RWPE1 (cell line): ENCODE data around the gene ADRA2C.

ENCODE experiments used
- CTCF ChIA-PET: fragments of 350-600 bp; sonication (Branson Sonifier 250); formaldehyde crosslinking; extraction: SDS; loops from one replicate; lab custom pipeline; 2021; lab: Yijun Ruan, JAX
- POLR2A ChIA-PET: fragments of 400-600 bp; formaldehyde crosslinking; extraction: SDS; loops from one replicate; lab custom pipeline; 2020; ENCODE audit warnings: antibody characterized with exemption; ENCODE audit not compliant: low non-redundant PET; lab: Yijun Ruan, JAX
- DNase-seq: peaks from one replicate; pipeline ENCODE4 v3.0.0; 2012; ENCODE audit warnings: low spot score
- H3K27ac ChIP-seq: fragments of 450-650 bp; 2 replicates; pipeline ENCODE4 v1.5.1; 2017
- TF ChIP-seq, protein P1 (sequence below): fragments of 450-650 bp; conservative IDR thresholded peaks from 2 replicates; pipeline ENCODE4 v1.5.1; 2017; ENCODE audit warnings: low read depth, mild to moderate bottlenecking

ADRA2C gene

DNA sequence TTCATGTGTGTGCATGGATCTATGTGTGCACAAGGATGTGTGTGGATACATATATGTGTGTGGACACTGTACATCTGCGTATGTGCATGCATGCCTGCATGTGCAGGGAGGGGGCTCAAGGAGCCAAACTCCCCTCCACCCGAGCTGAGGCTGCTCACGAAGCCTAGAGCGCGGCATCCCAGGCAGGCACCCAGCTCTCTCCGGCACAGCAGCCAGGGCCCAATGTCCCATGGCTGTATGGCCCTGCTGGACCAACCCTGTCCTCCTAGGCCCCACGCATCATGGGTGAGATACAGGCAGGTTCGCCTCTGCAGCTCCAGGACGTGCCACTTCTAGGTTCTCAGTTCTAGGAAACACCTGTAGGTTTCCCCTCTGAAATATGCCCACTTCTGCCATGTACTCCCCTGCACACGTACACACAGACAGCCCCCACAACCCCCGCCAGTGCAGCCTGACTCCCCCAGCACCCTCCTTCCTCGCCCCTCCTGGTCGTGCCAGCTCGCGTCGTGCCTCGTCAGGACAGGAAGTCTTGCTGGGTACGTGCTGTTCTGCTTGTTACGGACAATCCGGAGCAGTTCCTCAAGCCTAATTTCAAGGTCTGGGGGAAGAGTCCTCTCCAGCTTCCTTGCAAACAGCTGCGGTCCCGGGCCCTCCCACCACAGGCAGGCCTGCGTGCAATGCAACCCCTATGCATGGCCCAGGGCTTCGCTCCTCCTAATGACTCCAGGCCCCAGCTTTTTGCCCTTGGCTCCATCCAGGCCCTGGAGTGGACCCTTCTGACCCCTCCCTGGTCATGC is 3.2 kb upstream of the ADRA2C start:
- no peak for DNase-seq
- no peak overlapping the region for H3K27ac ChIP-seq
- ChIA-PET POLR2A (no interaction called here), CTCF (no interaction called here)
- TF ChIP-seq, protein P1, sequence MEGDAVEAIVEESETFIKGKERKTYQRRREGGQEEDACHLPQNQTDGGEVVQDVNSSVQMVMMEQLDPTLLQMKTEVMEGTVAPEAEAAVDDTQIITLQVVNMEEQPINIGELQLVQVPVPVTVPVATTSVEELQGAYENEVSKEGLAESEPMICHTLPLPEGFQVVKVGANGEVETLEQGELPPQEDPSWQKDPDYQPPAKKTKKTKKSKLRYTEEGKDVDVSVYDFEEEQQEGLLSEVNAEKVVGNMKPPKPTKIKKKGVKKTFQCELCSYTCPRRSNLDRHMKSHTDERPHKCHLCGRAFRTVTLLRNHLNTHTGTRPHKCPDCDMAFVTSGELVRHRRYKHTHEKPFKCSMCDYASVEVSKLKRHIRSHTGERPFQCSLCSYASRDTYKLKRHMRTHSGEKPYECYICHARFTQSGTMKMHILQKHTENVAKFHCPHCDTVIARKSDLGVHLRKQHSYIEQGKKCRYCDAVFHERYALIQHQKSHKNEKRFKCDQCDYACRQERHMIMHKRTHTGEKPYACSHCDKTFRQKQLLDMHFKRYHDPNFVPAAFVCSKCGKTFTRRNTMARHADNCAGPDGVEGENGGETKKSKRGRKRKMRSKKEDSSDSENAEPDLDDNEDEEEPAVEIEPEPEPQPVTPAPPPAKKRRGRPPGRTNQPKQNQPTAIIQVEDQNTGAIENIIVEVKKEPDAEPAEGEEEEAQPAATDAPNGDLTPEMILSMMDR: no peak

DNA sequence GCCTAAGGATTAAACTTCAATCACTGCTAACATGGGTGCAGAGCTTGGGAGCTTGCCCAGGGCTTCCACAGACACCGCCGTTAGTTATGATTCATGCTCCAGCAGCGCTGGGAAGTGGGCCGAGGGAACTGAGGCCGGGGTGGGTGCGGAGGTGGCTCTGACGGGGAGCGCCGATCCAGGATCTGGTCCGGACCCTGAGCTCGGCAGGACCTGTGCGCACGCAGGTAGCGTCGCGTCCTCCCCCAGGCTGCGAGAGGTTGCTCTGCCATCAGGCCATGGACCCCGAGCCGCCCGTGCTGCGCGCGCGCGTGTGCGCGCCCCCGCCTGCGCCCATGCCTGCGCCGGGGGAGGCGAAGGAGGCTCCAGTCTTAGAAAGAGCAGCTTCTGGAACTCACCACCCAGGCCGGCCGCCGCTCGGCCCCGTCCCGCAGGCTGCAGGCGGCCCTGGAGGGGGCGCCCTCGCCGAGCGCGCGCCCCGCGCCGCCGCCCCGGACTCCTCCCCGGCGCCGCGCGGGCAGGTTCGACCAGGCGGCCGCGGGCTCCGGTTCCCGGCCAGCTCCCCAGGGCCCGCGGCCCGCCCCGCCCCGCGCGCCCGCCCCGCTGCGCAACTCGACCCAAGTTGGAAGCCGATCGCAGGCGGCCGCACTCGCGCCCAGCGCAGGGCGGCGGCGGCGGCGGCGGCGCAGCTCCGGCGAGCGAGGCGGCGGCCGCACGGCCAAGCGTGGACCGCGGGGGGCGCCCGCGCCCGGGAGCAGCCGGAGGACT is 732 bp upstream of the ADRA2C start:
- ChIA-PET CTCF (interaction anchor here (0.5 to 1.1 kb wide), 3 partner anchors 16 to 112 kb away, joined by 3 to 4 read pairs (median 3); no protein-coding TSS in a partner anchor), POLR2A (no interaction called here)
- TF ChIP-seq, protein P1: no peak
- no peak overlapping the region for H3K27ac ChIP-seq
- DNase-seq: peak; percentile 13

DNA sequence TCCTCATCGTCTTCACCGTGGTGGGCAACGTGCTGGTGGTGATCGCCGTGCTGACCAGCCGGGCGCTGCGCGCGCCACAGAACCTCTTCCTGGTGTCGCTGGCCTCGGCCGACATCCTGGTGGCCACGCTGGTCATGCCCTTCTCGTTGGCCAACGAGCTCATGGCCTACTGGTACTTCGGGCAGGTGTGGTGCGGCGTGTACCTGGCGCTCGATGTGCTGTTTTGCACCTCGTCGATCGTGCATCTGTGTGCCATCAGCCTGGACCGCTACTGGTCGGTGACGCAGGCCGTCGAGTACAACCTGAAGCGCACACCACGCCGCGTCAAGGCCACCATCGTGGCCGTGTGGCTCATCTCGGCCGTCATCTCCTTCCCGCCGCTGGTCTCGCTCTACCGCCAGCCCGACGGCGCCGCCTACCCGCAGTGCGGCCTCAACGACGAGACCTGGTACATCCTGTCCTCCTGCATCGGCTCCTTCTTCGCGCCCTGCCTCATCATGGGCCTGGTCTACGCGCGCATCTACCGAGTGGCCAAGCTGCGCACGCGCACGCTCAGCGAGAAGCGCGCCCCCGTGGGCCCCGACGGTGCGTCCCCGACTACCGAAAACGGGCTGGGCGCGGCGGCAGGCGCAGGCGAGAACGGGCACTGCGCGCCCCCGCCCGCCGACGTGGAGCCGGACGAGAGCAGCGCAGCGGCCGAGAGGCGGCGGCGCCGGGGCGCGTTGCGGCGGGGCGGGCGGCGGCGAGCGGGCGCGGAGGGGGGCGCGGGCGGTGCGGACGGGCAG is 792 bp downstream of the ADRA2C start:
- ChIA-PET CTCF (interaction anchor here (0.7 kb wide), 1 partner anchor 494 kb away, joined by 3 read pairs; no protein-coding TSS in a partner anchor), POLR2A (no interaction called here)
- H3K27ac ChIP-seq: no peak overlapping the region
- DNase-seq: no peak
- TF ChIP-seq, protein P1: no peak

DNA sequence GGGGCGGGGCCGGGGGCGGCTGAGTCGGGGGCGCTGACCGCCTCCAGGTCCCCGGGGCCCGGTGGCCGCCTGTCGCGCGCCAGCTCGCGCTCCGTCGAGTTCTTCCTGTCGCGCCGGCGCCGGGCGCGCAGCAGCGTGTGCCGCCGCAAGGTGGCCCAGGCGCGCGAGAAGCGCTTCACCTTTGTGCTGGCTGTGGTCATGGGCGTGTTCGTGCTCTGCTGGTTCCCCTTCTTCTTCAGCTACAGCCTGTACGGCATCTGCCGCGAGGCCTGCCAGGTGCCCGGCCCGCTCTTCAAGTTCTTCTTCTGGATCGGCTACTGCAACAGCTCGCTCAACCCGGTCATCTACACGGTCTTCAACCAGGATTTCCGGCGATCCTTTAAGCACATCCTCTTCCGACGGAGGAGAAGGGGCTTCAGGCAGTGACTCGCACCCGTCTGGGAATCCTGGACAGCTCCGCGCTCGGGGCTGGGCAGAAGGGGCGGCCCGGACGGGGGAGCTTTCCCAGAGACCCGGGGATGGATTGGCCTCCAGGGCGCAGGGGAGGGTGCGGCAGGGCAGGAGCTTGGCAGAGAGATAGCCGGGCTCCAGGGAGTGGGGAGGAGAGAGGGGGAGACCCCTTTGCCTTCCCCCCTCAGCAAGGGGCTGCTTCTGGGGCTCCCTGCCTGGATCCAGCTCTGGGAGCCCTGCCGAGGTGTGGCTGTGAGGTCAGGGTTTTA is 1.5 kb downstream of the ADRA2C start:
- no peak for DNase-seq
- H3K27ac ChIP-seq: no peak overlapping the region
- ChIA-PET CTCF (no interaction called here), POLR2A (no interaction called here)
- TF ChIP-seq, protein P1: no peak

DNA sequence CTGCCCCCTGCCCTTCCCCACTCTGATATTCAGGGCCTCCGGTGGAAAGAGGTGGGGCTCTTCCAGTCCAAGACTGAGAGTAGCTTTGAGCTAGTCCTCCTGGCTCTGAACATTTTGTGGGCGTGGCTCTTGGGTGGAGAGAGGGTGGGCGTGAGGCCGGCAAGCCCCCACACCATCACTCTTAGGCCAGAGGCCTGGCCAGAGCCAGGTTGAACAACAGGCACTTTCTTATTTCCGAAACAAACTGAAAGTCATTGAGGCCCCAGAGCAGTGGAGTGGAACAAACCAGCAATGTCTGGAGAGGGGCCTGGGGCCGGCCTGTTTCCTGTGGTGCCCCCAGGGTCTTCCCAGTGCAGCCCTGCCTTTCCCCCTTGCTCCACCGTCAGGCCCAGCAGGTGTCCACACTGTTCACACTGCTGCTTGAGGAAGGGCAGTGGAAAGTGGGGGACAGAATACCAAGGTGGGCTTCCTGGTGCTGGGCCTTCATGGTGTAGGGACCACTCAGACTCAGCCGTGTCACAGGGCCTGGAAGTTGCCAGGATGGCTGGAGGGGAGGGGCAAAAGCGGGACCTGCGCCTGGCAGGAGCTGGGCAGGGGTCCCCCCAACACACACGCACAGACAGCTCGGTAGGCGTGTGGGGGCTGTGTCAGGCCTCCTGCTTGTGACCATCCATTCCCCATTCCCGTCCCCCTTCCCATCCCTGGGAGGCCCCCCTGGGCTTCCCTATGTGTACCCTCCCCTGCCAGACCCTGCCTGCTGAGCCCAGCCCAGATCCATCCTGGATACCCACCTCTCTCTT is 2.9 kb downstream of the ADRA2C start:
- ChIA-PET CTCF (no interaction called here), POLR2A (no interaction called here)
- DNase-seq: no peak
- H3K27ac ChIP-seq: no peak overlapping the region
- TF ChIP-seq, protein P1: no peak
